ENCODE results near the gene ENHO.
"Not testable (repeated sequence)": the region's sequence is repeated elsewhere in the genome, so short reads cannot be mapped to it uniquely, and the experiment has no call there.

Gene ENHO

GRCh38 chr9:34532041-34532440 lies 9.3 kb upstream of the ENHO start:
- not testable (repeated sequence) for DNase-seq (ENCODE audit: low read depth in 4 of 4, low spot score in 1 of 4)

- no peak for DNase-seq (ENCODE audit: low read depth in 4 of 4, low spot score in 1 of 4)
Observed at GRCh38 chr9:34526026-34526425, 3.2 kb upstream of the ENHO start.

GRCh38 chr9:34524349-34524748 lies 1.6 kb upstream of the ENHO start:
- no peak for DNase-seq (ENCODE audit: low read depth in 4 of 4, low spot score in 1 of 4)

GRCh38 chr9:34522091-34522887 lies 501 bp downstream of the ENHO start:
- DNase-seq (ENCODE audit: low read depth in 4 of 4, low spot score in 1 of 4), result no peak

- DNase-seq (ENCODE audit: low read depth in 4 of 4, low spot score in 1 of 4), result no peak
Observed at GRCh38 chr9:34521406-34522045, 1.3 kb downstream of the ENHO start.

- DNase-seq (ENCODE audit: low read depth in 4 of 4, low spot score in 1 of 4), result no peak
Observed at GRCh38 chr9:34520505-34521385, 2.0 kb downstream of the ENHO start.

- DNase-seq (ENCODE audit: low read depth in 4 of 4, low spot score in 1 of 4), result no peak
Observed at GRCh38 chr9:34520096-34520495, 2.7 kb downstream of the ENHO start.

GRCh38 chr9:34519321-34520020 lies 3.3 kb downstream of the ENHO start:
- DNase-seq (ENCODE audit: low read depth in 4 of 4, low spot score in 1 of 4), result no peak

- no peak for DNase-seq (ENCODE audit: low read depth in 4 of 4, low spot score in 1 of 4)
Observed at GRCh38 chr9:34518896-34519295, 3.9 kb downstream of the ENHO start.

GRCh38 chr9:34518110-34518616 lies 4.6 kb downstream of the ENHO start:
- no peak for DNase-seq (ENCODE audit: low read depth in 4 of 4, low spot score in 1 of 4)

- no peak for DNase-seq (ENCODE audit: low read depth in 4 of 4, low spot score in 1 of 4)
Observed at GRCh38 chr9:34517185-34517584, 5.6 kb downstream of the ENHO start.

- DNase-seq (ENCODE audit: low read depth in 4 of 4, low spot score in 1 of 4), result no peak
Observed at GRCh38 chr9:34515959-34516358, 6.8 kb downstream of the ENHO start.

- DNase-seq (ENCODE audit: low read depth in 4 of 4, low spot score in 1 of 4), result no peak
Observed at GRCh38 chr9:34514816-34515215, 8.0 kb downstream of the ENHO start.

- DNase-seq (ENCODE audit: low read depth in 4 of 4, low spot score in 1 of 4), result no peak
Observed at GRCh38 chr9:34514401-34514800, 8.4 kb downstream of the ENHO start.

- DNase-seq (ENCODE audit: low read depth in 4 of 4, low spot score in 1 of 4), result no peak
Observed at GRCh38 chr9:34513567-34514214, 9.1 kb downstream of the ENHO start.

GRCh38 chr9:34512131-34513078 lies 10.4 kb downstream of the ENHO start:
- DNase-seq (ENCODE audit: low read depth in 4 of 4, low spot score in 1 of 4), result no peak

GRCh38 chr9:34510497-34511468 lies 12.0 kb downstream of the ENHO start:
- DNase-seq (ENCODE audit: low read depth in 4 of 4, low spot score in 1 of 4), result no peak

- no peak for DNase-seq (ENCODE audit: low read depth in 4 of 4, low spot score in 1 of 4)
Observed at GRCh38 chr9:34508951-34509350, 13.8 kb downstream of the ENHO start.

All from stimulated activated CD4-positive, alpha-beta T cell treated with anti-CD3 and anti-CD28 coated beads, Interleukin-1b, Interleukin-23, amount 100 ng/mL, for 24 hours (primary cell).